Measurements from ENCODE around the gene NR1I2. TPM values are rescaled to one million over a fixed set of nuclear protein-coding genes. Genes with fewer than 3 reads are reported as not detected.

The NR1I2 gene
- total and polyA plus RNA-seq, 9 of the 15 experiments (the other 6 are each of a cell fraction or from before 2014, with no cell fraction given), result not detected

GRCh38 chr3:119858957-119859356 lies 77.1 kb downstream of the NR1I2 start:
- CTCF ChIA-PET (ENCODE audit: low intra/inter-chr PET ratio), result no interaction called here
- Histone ChIP-seq H3K4me1 (replicated peaks in 1 of 2; ENCODE audit: control insufficient read depth in 2 of 2, insufficient read depth in 2 of 2, low read length in 2 of 2) (no peaks in the 10 kb centered on the region), H3K9me3 (replicated peaks; ENCODE audit: control insufficient read depth, insufficient read depth, low read depth, low read length) (no peaks in the 10 kb centered on the region), H3K9me1 (ENCODE audit: control insufficient read depth, insufficient read depth, low read length) (no peaks in the 10 kb centered on the region), H4K20me1 (replicated peaks; ENCODE audit: control insufficient read depth, insufficient read depth, low read length) (no peaks in the 10 kb centered on the region), H3K27me3 (ENCODE audit: control insufficient read depth in 2 of 2, insufficient read depth in 2 of 2, low read length in 2 of 2) (no peaks in the 10 kb centered on the region), H3K36me3 (ENCODE audit: control insufficient read depth, insufficient read depth, low read length) (peaks cover 15% of the 10 kb centered on the region), H2AFZ (ENCODE audit: low read depth, low read length) (no peak overlapping the region), H3K79me2 (ENCODE audit: control insufficient read depth, insufficient read depth, low read length) (no peaks in the 10 kb centered on the region), H3K4me2 (ENCODE audit: insufficient read depth, low read length) (no peak overlapping the region), H3K27ac (ENCODE audit: extremely low read depth, low read depth, low read length) (no peak overlapping the region), H3K9ac (ENCODE audit: insufficient read depth in 1 of 2, low read depth in 2 of 2, low read length in 2 of 2) (no peak overlapping the region), H3K4me3 (no peak overlapping the region)
- no peak for ATAC-seq
- WGBS (ENCODE audit: insufficient coverage, low coverage, missing lambda C conversion rate), result 93% methylated on average over 2 of the region's 2 CpGs
- POLR2A ChIA-PET, result no interaction called here
- in situ Hi-C loops (cut with MboI) (no loop called here), intact Hi-C loops (cut with micrococcal nuclease) (no loop called here)
- no peak for FAIRE-seq
- no TSS peak for BruUV-seq (replicated peaks)
- DNase-seq (ENCODE audit: extremely low read depth in 1 of 4, low spot score in 3 of 4), result no peak
- TF ChIP-seq GATA2 (CRISPR knock-in tag; IDR thresholded peaks at IDR 0.05) (no peak), SAFB (IDR thresholded peaks at IDR 0.05; ENCODE audit: borderline replicate concordance, low read depth, low read length) (no peak), ZNF316 (IDR thresholded peaks at IDR 0.05) (no peak), SIX5 (IDR thresholded peaks at IDR 0.05; ENCODE audit: borderline replicate concordance in 1 of 2, insufficient read depth in 1 of 2, low read depth in 1 of 2, low read length in 2 of 2) (no peak), RERE (CRISPR knock-in tag; IDR thresholded peaks at IDR 0.05; ENCODE audit: borderline replicate concordance) (no peak)

Data from K562 (cell line).